Adipocyte (in vitro differentiated cells): ENCODE data around the gene EREG.

Experiments used
- DNase-seq: peaks from one replicate; pipeline ENCODE4 v3.0.0-alpha.2; 2015; ENCODE audit warnings: low read depth
- H3K27me3 ChIP-seq: replicated peaks from 2 replicates; pipeline ENCODE4 v1.7.0; 2013; ENCODE audit warnings: mild to moderate bottlenecking, low read length, moderate library complexity; ENCODE audit not compliant: control insufficient read depth, insufficient read depth
- H3K36me3 ChIP-seq: 2 replicates; pipeline ENCODE4 v1.7.0; 2013; ENCODE audit warnings: low read length, mild to moderate bottlenecking, moderate library complexity; ENCODE audit not compliant: control insufficient read depth, insufficient read depth, severe bottlenecking
- H3K4me1 ChIP-seq: 2 replicates; pipeline ENCODE4 v1.7.0; 2013; ENCODE audit warnings: mild to moderate bottlenecking, low read length, moderate library complexity; ENCODE audit not compliant: control insufficient read depth, insufficient read depth
- H3K4me3 ChIP-seq: 2 replicates; pipeline ENCODE4 v1.7.0; 2013; ENCODE audit warnings: mild to moderate bottlenecking, low read length, moderate library complexity
- H3K9ac ChIP-seq: 2 replicates; pipeline ENCODE4 v1.7.0; 2013; ENCODE audit warnings: mild to moderate bottlenecking, low read length, moderate library complexity
- H3K9me3 ChIP-seq: 2 replicates; pipeline ENCODE4 v1.7.0; 2013; ENCODE audit warnings: mild to moderate bottlenecking, low read length, moderate library complexity; ENCODE audit not compliant: control insufficient read depth

Gene EREG

GRCh38 chr4:74374561-74375327 is 9.8 kb downstream of the EREG start:
- no peaks in the 10 kb centered on the region for H3K27me3 ChIP-seq
- peaks cover 3% of the 10 kb centered on the region for H3K4me1 ChIP-seq
- no peaks in the 10 kb centered on the region for H3K36me3 ChIP-seq
- no peak overlapping the region for H3K9ac ChIP-seq
- H3K9me3 ChIP-seq = no peaks in the 10 kb centered on the region
- no peak overlapping the region for H3K4me3 ChIP-seq
- DNase-seq = peak; percentile 87

- no peaks in the 10 kb centered on the region for H3K27me3 ChIP-seq
- no peak for DNase-seq
These were observed 11.0 kb downstream of the EREG start for GRCh38 chr4:74375824-74376426.

GRCh38 chr4:74376888-74377483 is 12.0 kb downstream of the EREG start:
- H3K4me3 ChIP-seq = no peak overlapping the region
- no peak overlapping the region for H3K9ac ChIP-seq
- peaks cover 3% of the 10 kb centered on the region for H3K4me1 ChIP-seq
- peak; percentile 85 for DNase-seq
- H3K27me3 ChIP-seq = no peaks in the 10 kb centered on the region
- no peaks in the 10 kb centered on the region for H3K9me3 ChIP-seq
- no peaks in the 10 kb centered on the region for H3K36me3 ChIP-seq

More at GRCh38 chr4:74375824-74376426, 11.0 kb downstream of the EREG start:
- Histone ChIP-seq H3K4me3 (no peak overlapping the region), H3K9ac (no peak overlapping the region), H3K9me3 (no peaks in the 10 kb centered on the region), H3K36me3 (no peaks in the 10 kb centered on the region), H3K4me1 (peaks cover 3% of the 10 kb centered on the region)

- Histone ChIP-seq H3K9ac (no peak overlapping the region), H3K36me3 (no peaks in the 10 kb centered on the region), H3K4me3 (no peak overlapping the region), H3K27me3 (no peaks in the 10 kb centered on the region), H3K4me1 (peaks cover 3% of the 10 kb centered on the region), H3K9me3 (no peaks in the 10 kb centered on the region)
- DNase-seq = no peak
These were observed 12.8 kb downstream of the EREG start for GRCh38 chr4:74377714-74378113.

- Histone ChIP-seq H3K9me3 (no peaks in the 10 kb centered on the region), H3K36me3 (no peaks in the 10 kb centered on the region), H3K27me3 (no peaks in the 10 kb centered on the region), H3K4me3 (no peak overlapping the region), H3K4me1 (peaks cover 3% of the 10 kb centered on the region), H3K9ac (no peak overlapping the region)
- no peak for DNase-seq
These were observed 13.6 kb downstream of the EREG start for GRCh38 chr4:74378573-74378972.

GRCh38 chr4:74379912-74380311 is 15.0 kb downstream of the EREG start:
- Histone ChIP-seq H3K36me3 (no peaks in the 10 kb centered on the region), H3K4me3 (no peak overlapping the region), H3K9ac (no peak overlapping the region), H3K27me3 (no peaks in the 10 kb centered on the region), H3K4me1 (peaks cover under 1% of the 10 kb centered on the region), H3K9me3 (no peaks in the 10 kb centered on the region)
- DNase-seq = no peak

GRCh38 chr4:74385386-74385785 is 20.4 kb downstream of the EREG start:
- Histone ChIP-seq H3K9ac (no peak overlapping the region), H3K27me3 (no peaks in the 10 kb centered on the region), H3K9me3 (no peaks in the 10 kb centered on the region), H3K36me3 (no peaks in the 10 kb centered on the region), H3K4me3 (no peak overlapping the region), H3K4me1 (peaks cover 11% of the 10 kb centered on the region)
- DNase-seq = no peak

- Histone ChIP-seq H3K9me3 (no peaks in the 10 kb centered on the region), H3K9ac (no peak overlapping the region), H3K4me3 (no peak overlapping the region), H3K36me3 (no peaks in the 10 kb centered on the region), H3K4me1 (peaks cover 11% of the 10 kb centered on the region), H3K27me3 (no peaks in the 10 kb centered on the region)
- DNase-seq = no peak
These were observed 21.2 kb downstream of the EREG start for GRCh38 chr4:74386159-74386558.

- H3K36me3 ChIP-seq = no peaks in the 10 kb centered on the region
- no peak for DNase-seq
These were observed 22.8 kb downstream of the EREG start for GRCh38 chr4:74387790-74388189.

GRCh38 chr4:74389494-74389893 is 24.5 kb downstream of the EREG start:
- H3K9me3 ChIP-seq = no peaks in the 10 kb centered on the region
- H3K9ac ChIP-seq = no peak overlapping the region
- no peaks in the 10 kb centered on the region for H3K36me3 ChIP-seq
- H3K27me3 ChIP-seq = no peaks in the 10 kb centered on the region
- H3K4me1 ChIP-seq = peaks cover 11% of the 10 kb centered on the region
- no peak overlapping the region for H3K4me3 ChIP-seq
- no peak for DNase-seq

More at GRCh38 chr4:74387790-74388189, 22.8 kb downstream of the EREG start:
- H3K4me3 ChIP-seq = no peak overlapping the region
- H3K9ac ChIP-seq = no peak overlapping the region
- no peaks in the 10 kb centered on the region for H3K27me3 ChIP-seq
- H3K9me3 ChIP-seq = no peaks in the 10 kb centered on the region
- peaks cover 11% of the 10 kb centered on the region for H3K4me1 ChIP-seq

GRCh38 chr4:74390677-74391076 is 25.7 kb downstream of the EREG start:
- no peak for DNase-seq
- H3K9ac ChIP-seq = no peak overlapping the region
- no peak overlapping the region for H3K4me3 ChIP-seq
- peaks cover 5% of the 10 kb centered on the region for H3K4me1 ChIP-seq
- H3K9me3 ChIP-seq = no peaks in the 10 kb centered on the region
- no peaks in the 10 kb centered on the region for H3K36me3 ChIP-seq
- H3K27me3 ChIP-seq = no peaks in the 10 kb centered on the region
